Measurements from ENCODE around the gene BICDL2. TPM values are rescaled to one million over a fixed set of nuclear protein-coding genes. Genes with fewer than 3 reads are reported as not detected.

Gene BICDL2
- total and polyA plus RNA-seq, 2 of the 8 experiments (the other 6 are each of a cell fraction or from before 2014, with no cell fraction given): 7.3 to 15.9 TPM

GRCh38 chr16:3044708-3045107, 8.0 kb upstream of the BICDL2 start:
- Histone ChIP-seq H2AFZ (ENCODE audit: low read length) (no peak overlapping the region), H3K27me3 (replicated peaks in 1 of 4; ENCODE audit: control insufficient read depth in 3 of 4, extremely low read depth in 1 of 4, insufficient read depth in 3 of 4, low read length in 3 of 4) (peaks cover 0 to 8% (median 3%) of the 10 kb centered on the region in 4 experiments; a peak in 6 of 7 replicates), H4K91ac (replicated peaks; ENCODE audit: insufficient read length, low read length) (no peak overlapping the region), H3K4me3 (ENCODE audit: extremely low read depth in 1 of 4, insufficient read depth in 2 of 4, low read depth in 3 of 4, low read length in 4 of 4) (peak overlapping the region in 1 of 4 experiments; percentile 89; a peak in 2 of 8 replicates), H2BK120ac (replicated peaks; ENCODE audit: low read depth, low read length) (no peak overlapping the region), H3K36me3 (ENCODE audit: control insufficient read depth in 2 of 4, insufficient read depth in 4 of 4, low read length in 3 of 4) (no peaks in the 10 kb centered on the region), H2AK5ac (ENCODE audit: low read depth, low read length) (no peak overlapping the region), H3K23me2 (ENCODE audit: low read depth, low read length) (peaks cover 4% of the 10 kb centered on the region; the same call in 1 of the 2 replicates), H3K9me3 (ENCODE audit: insufficient read depth in 2 of 2, low read depth in 1 of 2, low read length in 1 of 2) (no peaks in the 10 kb centered on the region), H2BK15ac (ENCODE audit: low read length) (no peak overlapping the region), H3K4ac (replicated peaks; ENCODE audit: insufficient read length, low read depth, low read length) (no peak overlapping the region), H4K20me1 (replicated peaks in 1 of 2; ENCODE audit: control insufficient read depth in 1 of 2, insufficient read depth in 2 of 2, low read length in 2 of 2) (peaks cover 0 to 5% of the 10 kb centered on the region in 2 experiments), H2BK20ac (ENCODE audit: low read length) (no peak overlapping the region), H3K4me1 (replicated peaks in 1 of 4; ENCODE audit: control insufficient read depth in 3 of 4, insufficient read depth in 4 of 4, low read length in 3 of 4) (peaks cover 0 to 3% (median 0%) of the 10 kb centered on the region in 4 experiments; a peak in 2 of 7 replicates), H2BK12ac (ENCODE audit: low read depth, low read length) (no peak overlapping the region), H4K8ac (ENCODE audit: extremely low read depth, insufficient read depth, low read length) (no peak overlapping the region), H3K9ac (replicated peaks in 1 of 4; ENCODE audit: extremely low read depth in 1 of 4, low read depth in 3 of 4, low read length in 3 of 4) (no peak overlapping the region), H3K4me2 (ENCODE audit: insufficient read depth in 1 of 2, low read depth in 2 of 2, low read length in 2 of 2) (peak overlapping the region in 1 of 2 experiments; percentile 84; a peak in 1 of 4 replicates), H3K18ac (ENCODE audit: extremely low read depth, low read length) (no peak overlapping the region), H4K5ac (ENCODE audit: insufficient read length, low read depth, low read length) (no peak overlapping the region), H3K79me2 (ENCODE audit: control insufficient read depth in 1 of 2, insufficient read depth in 2 of 2, low read length in 2 of 2) (peaks cover 0 to 5% of the 10 kb centered on the region in 2 experiments; a peak in 1 of 4 replicates), H3K23ac (ENCODE audit: insufficient read length) (no peak overlapping the region), H3K56ac (replicated peaks; ENCODE audit: insufficient read length, low read depth, low read length) (no peak overlapping the region), H3K27ac (ENCODE audit: low read depth, low read length) (no peak overlapping the region), H2BK5ac (ENCODE audit: low read depth, low read length) (no peak overlapping the region), H3K79me1 (ENCODE audit: low read depth, low read length) (no peaks in the 10 kb centered on the region), H3K14ac (ENCODE audit: insufficient read length) (no peak overlapping the region)
- TF ChIP-seq TEAD4 (IDR thresholded peaks at IDR 0.05; ENCODE audit: low read depth, low read length) (no peak), KDM5A (IDR thresholded peaks at IDR 0.05; ENCODE audit: low read length) (no peak), HDAC6 (IDR thresholded peaks at IDR 0.05; ENCODE audit: low read depth, low read length) (no peak), USF2 (IDR thresholded peaks at IDR 0.05; ENCODE audit: low read length) (no peak)
- ChIA-PET POLR2A (ENCODE audit: partially characterized antibody) (interaction anchor here (0.7 to 34.8 kb wide), 6 partner anchors 11 to 58 kb away, joined by 3 to 1808 read pairs (median 6); partner anchors contain the start of genes CLDN6, CLDN9, HCFC1R1 and THOC6), CTCF (ENCODE audit: partially characterized antibody) (interaction anchor here (0.6 to 8.0 kb wide), 5 partner anchors 12 to 562 kb away, joined by 3 to 98 read pairs (median 7); no protein-coding TSS in a partner anchor)
- no peak for FAIRE-seq
- WGBS, 2 experiments (ENCODE audit: extremely low coverage in 1 of 2, insufficient coverage in 1 of 2, insufficient read length in 1 of 2, insufficient replicate concordance in 2 of 2, low coverage in 1 of 2, low lambda C conversion rate in 2 of 2, missing lambda C conversion rate in 1 of 2): 99% methylated on average over 6 of the region's 6 CpGs; no CpG with 5 or more reads in 1 of the 2 experiments
- DNase-seq (ENCODE audit: low read depth in 1 of 2, low spot score in 2 of 2): no peak

Data from H1 (cell line).